ENCODE results near the gene FMO5.

The FMO5 gene

GRCh38 chr1:147142886-147143285 lies 82.3 kb downstream of the FMO5 start:
- no peak for DNase-seq (ENCODE audit: low spot score)
